Trophoblast cell (in vitro differentiated cells and primary cell): ENCODE measurements around the gene HSPB6.

Source experiments
- DNase-seq, 2 donors: peaks; one replicate each; pipeline ENCODE4 v3.0.0-alpha.2; 2016
- H2AFZ ChIP-seq: 2 replicates; pipeline ENCODE4 v1.6.1; 2013; ENCODE audit warnings: low read length, moderate library complexity, mild to moderate bottlenecking; ENCODE audit not compliant: insufficient read depth, poor library complexity
- H2AK5ac ChIP-seq: 2 replicates; pipeline ENCODE4 v1.6.1; 2013; ENCODE audit warnings: mild to moderate bottlenecking, low read length
- H2BK120ac ChIP-seq: 2 replicates; pipeline ENCODE4 v1.6.1; 2013; ENCODE audit warnings: low read length, mild to moderate bottlenecking, moderate library complexity; ENCODE audit not compliant: insufficient read depth, poor library complexity
- H2BK12ac ChIP-seq: 2 replicates; pipeline ENCODE4 v1.6.1; 2013; ENCODE audit warnings: mild to moderate bottlenecking, low read length, moderate library complexity
- H2BK5ac ChIP-seq: 2 replicates; pipeline ENCODE4 v1.6.1; 2013; ENCODE audit warnings: low read length, low read depth, moderate library complexity, mild to moderate bottlenecking; ENCODE audit not compliant: poor library complexity
- H3K14ac ChIP-seq: 2 replicates; pipeline ENCODE4 v1.6.1; 2013; ENCODE audit warnings: mild to moderate bottlenecking, low read length
- H3K18ac ChIP-seq: 2 replicates; pipeline ENCODE4 v1.6.1; 2013; ENCODE audit warnings: mild to moderate bottlenecking, low read length
- H3K23ac ChIP-seq: 2 replicates; pipeline ENCODE4 v1.6.1; 2013; ENCODE audit warnings: low read length
- H3K27ac ChIP-seq: 2 replicates; pipeline ENCODE4 v1.5.1; 2013; ENCODE audit warnings: low read depth, mild to moderate bottlenecking, inconsistent platforms, low read length, moderate library complexity
- H3K27me3 ChIP-seq: 2 replicates; pipeline ENCODE4 v1.6.1; 2013; ENCODE audit warnings: inconsistent platforms, mild to moderate bottlenecking, low read length, moderate library complexity; ENCODE audit not compliant: insufficient read depth
- H3K36me3 ChIP-seq, 2 experiments: 1 replicate in 1 of 2; 2 replicates in 1 of 2; pipeline ENCODE4 v1.6.1; 2013; ENCODE audit warnings: low read length in 2 of 2, mild to moderate bottlenecking in 2 of 2, moderate library complexity in 1 of 2; ENCODE audit not compliant: insufficient read depth in 2 of 2, control insufficient read depth in 1 of 2
- H3K4ac ChIP-seq: 2 replicates; pipeline ENCODE4 v1.6.1; 2013; ENCODE audit warnings: low read depth, mild to moderate bottlenecking, low read length, moderate library complexity
- H3K4me1 ChIP-seq, 2 experiments: 1 replicate in 1 of 2; 2 replicates in 1 of 2; pipeline ENCODE4 v1.6.1; 2013; ENCODE audit warnings: low read length in 2 of 2, mild to moderate bottlenecking in 2 of 2, moderate library complexity in 1 of 2; ENCODE audit not compliant: insufficient read depth in 2 of 2, control insufficient read depth in 1 of 2
- H3K4me2 ChIP-seq: 2 replicates; pipeline ENCODE4 v1.6.1; 2013; ENCODE audit warnings: inconsistent platforms, mild to moderate bottlenecking, low read length, moderate library complexity
- H3K4me3 ChIP-seq: 2 replicates; pipeline ENCODE4 v1.5.1; 2013; ENCODE audit warnings: mild to moderate bottlenecking, low read depth, low read length, inconsistent platforms
- H3K79me1 ChIP-seq: one replicate; pipeline ENCODE4 v1.6.1; 2013; ENCODE audit warnings: low read length
- H3K79me2 ChIP-seq: 2 replicates; pipeline ENCODE4 v1.6.1; 2013; ENCODE audit warnings: low read length, mild to moderate bottlenecking; ENCODE audit not compliant: control insufficient read depth, insufficient read depth, poor library complexity
- H3K9ac ChIP-seq: 2 replicates; pipeline ENCODE4 v1.6.1; 2013; ENCODE audit warnings: mild to moderate bottlenecking, low read length
- H3K9me3 ChIP-seq: 2 replicates; pipeline ENCODE4 v1.6.1; 2013; ENCODE audit warnings: low read depth, mild to moderate bottlenecking, control low read depth, inconsistent platforms, low read length; ENCODE audit not compliant: insufficient read depth
- H4K12ac ChIP-seq: 2 replicates; pipeline ENCODE4 v1.6.1; 2013; ENCODE audit warnings: low read depth, mild to moderate bottlenecking, low read length, moderate library complexity
- H4K8ac ChIP-seq: 2 replicates; pipeline ENCODE4 v1.6.1; 2013; ENCODE audit warnings: low read depth, mild to moderate bottlenecking, low read length, moderate library complexity
- H4K91ac ChIP-seq: one replicate; pipeline ENCODE4 v1.6.1; 2013; ENCODE audit warnings: low read depth, mild to moderate bottlenecking, low read length, moderate library complexity
- WGBS: extraction: QIAGEN DNeasy Blood & Tissue Kit; methylation state at CpG from one replicate; pipeline ENCODE4 v1.1.7; 2013; ENCODE audit warnings: missing lambda C conversion rate; ENCODE audit not compliant: insufficient read length, insufficient coverage; ENCODE audit errors: extremely low coverage; 5-methylcytosine and 5-hydroxymethylcytosine counted together

HSPB6 gene

GRCh38 chr19:35740423-35741202 is 16.2 kb downstream of the HSPB6 start:
- Histone ChIP-seq H3K14ac (peak overlapping the region; percentile 26), H2BK12ac (no peak overlapping the region), H3K18ac (no peak overlapping the region), H4K8ac (peak overlapping the region; percentile 83), H2BK120ac (no peak overlapping the region), H3K9me3 (peaks cover 3% of the 10 kb centered on the region), H3K23ac (no peak overlapping the region), H3K27me3 (no peaks in the 10 kb centered on the region), H2BK5ac (no peak overlapping the region), H3K79me1 (peaks cover 4% of the 10 kb centered on the region), H4K91ac (peak overlapping the region; percentile 29), H3K4me3 (peak overlapping the region; percentile 74), H3K79me2 (no peaks in the 10 kb centered on the region), H3K36me3 (peaks cover 32 to 35% of the 10 kb centered on the region in 2 experiments), H3K4ac (no peak overlapping the region), H4K12ac (no peak overlapping the region), H3K4me2 (peak overlapping the region; percentile 95), H3K9ac (peak overlapping the region; percentile 74), H3K4me1 (peaks cover 9 to 12% of the 10 kb centered on the region in 2 experiments), H3K27ac (peak overlapping the region; percentile 87), H2AFZ (peak overlapping the region; percentile 18), H2AK5ac (no peak overlapping the region)
- DNase-seq = peak; percentile 99
- no CpG with 5 or more reads among the region's 63 CpGs for WGBS

- Histone ChIP-seq H3K79me1 (peaks cover 2% of the 10 kb centered on the region), H2AK5ac (no peak overlapping the region), H3K27ac (peak overlapping the region; percentile 44), H2BK120ac (no peak overlapping the region), H3K23ac (no peak overlapping the region), H3K4me3 (peak overlapping the region; percentile 74), H2BK12ac (no peak overlapping the region), H3K14ac (no peak overlapping the region), H2AFZ (peak overlapping the region; percentile 18), H3K9ac (peak overlapping the region; percentile 74), H3K79me2 (no peaks in the 10 kb centered on the region), H3K18ac (no peak overlapping the region), H2BK5ac (no peak overlapping the region), H4K8ac (no peak overlapping the region), H4K91ac (no peak overlapping the region), H3K36me3 (peaks cover 38 to 40% of the 10 kb centered on the region in 2 experiments), H3K4ac (no peak overlapping the region), H3K4me2 (peak overlapping the region; percentile 95), H3K4me1 (peaks cover 9 to 12% of the 10 kb centered on the region in 2 experiments), H3K27me3 (no peaks in the 10 kb centered on the region), H3K9me3 (peaks cover 3% of the 10 kb centered on the region), H4K12ac (no peak overlapping the region)
- DNase-seq = no peak
- no CpG with 5 or more reads among the region's 16 CpGs for WGBS
These were observed 16.8 kb downstream of the HSPB6 start for GRCh38 chr19:35740108-35740422.

- Histone ChIP-seq H3K79me1 (no peaks in the 10 kb centered on the region), H4K91ac (no peak overlapping the region), H3K18ac (no peak overlapping the region), H4K12ac (no peak overlapping the region), H3K36me3 (peaks cover 43 to 46% of the 10 kb centered on the region in 2 experiments), H4K8ac (no peak overlapping the region), H3K9ac (peak overlapping the region; percentile 13), H2AFZ (no peak overlapping the region), H3K9me3 (peaks cover 1% of the 10 kb centered on the region), H3K4me1 (peaks cover 7 to 10% of the 10 kb centered on the region in 2 experiments), H3K79me2 (no peaks in the 10 kb centered on the region), H3K4ac (no peak overlapping the region), H3K23ac (no peak overlapping the region), H3K14ac (no peak overlapping the region), H2AK5ac (no peak overlapping the region), H3K4me2 (peak overlapping the region; percentile 95), H3K4me3 (no peak overlapping the region), H2BK12ac (no peak overlapping the region), H3K27me3 (no peaks in the 10 kb centered on the region), H2BK5ac (no peak overlapping the region), H2BK120ac (no peak overlapping the region), H3K27ac (peak overlapping the region; percentile 44)
- no CpG with 5 or more reads among the region's 29 CpGs for WGBS
- no peak for DNase-seq
These were observed 17.3 kb downstream of the HSPB6 start for GRCh38 chr19:35739275-35740107.

- H2BK5ac ChIP-seq = no peak overlapping the region
- no peak overlapping the region for H4K91ac ChIP-seq
- no peak overlapping the region for H2BK120ac ChIP-seq
- H3K14ac ChIP-seq = no peak overlapping the region
- H3K9me3 ChIP-seq = no peaks in the 10 kb centered on the region
- peaks cover 5% of the 10 kb centered on the region in 2 experiments for H3K4me1 ChIP-seq
- peaks cover 50 to 52% of the 10 kb centered on the region in 2 experiments for H3K36me3 ChIP-seq
- no peak overlapping the region for H3K4me2 ChIP-seq
- no peak overlapping the region for H3K9ac ChIP-seq
- no peak overlapping the region for H3K18ac ChIP-seq
- H3K79me2 ChIP-seq = no peaks in the 10 kb centered on the region
- no CpG with 5 or more reads among the region's 2 CpGs for WGBS
- no peak overlapping the region for H3K4me3 ChIP-seq
- no peak overlapping the region for H3K23ac ChIP-seq
- H3K79me1 ChIP-seq = peaks cover 3% of the 10 kb centered on the region
- H3K27me3 ChIP-seq = no peaks in the 10 kb centered on the region
- H2BK12ac ChIP-seq = no peak overlapping the region
- no peak overlapping the region for H4K8ac ChIP-seq
- H2AFZ ChIP-seq = no peak overlapping the region
- H2AK5ac ChIP-seq = no peak overlapping the region
- no peak overlapping the region for H3K27ac ChIP-seq
- no peak for DNase-seq
- no peak overlapping the region for H4K12ac ChIP-seq
- no peak overlapping the region for H3K4ac ChIP-seq
These were observed 18.0 kb downstream of the HSPB6 start for GRCh38 chr19:35738887-35739229.
